Tibial artery (tissue), 4 donors: ENCODE measurements around the gene ATP6V1B1.

Experiments
- DNase-seq, 2 donors: peaks; one replicate each; pipeline ENCODE4 v3.0.0-alpha.2; 2019
- H3K27ac ChIP-seq, 2 donors: fragments of 200-600 bp; sonication (generic) in 1 of 2; 1 replicate in 1 of 2; 2 replicates in 1 of 2; pipeline ENCODE4 v1.5.1; 2018 to 2019; ENCODE audit warnings: mild to moderate bottlenecking in 1 of 2
- H3K27me3 ChIP-seq, 2 donors: fragments of 200-600 bp; sonication (generic) in 1 of 2; one replicate each; pipeline versions ENCODE4 v1.5.1 to v1.6.0; 2016 to 2019
- H3K36me3 ChIP-seq, 3 donors: fragments of 200-600 bp; sonication (generic) in 2 of 3; one replicate each; pipeline ENCODE4 v1.5.1; 2016 to 2019; ENCODE audit warnings: mild to moderate bottlenecking in 2 of 3
- H3K4me1 ChIP-seq, 4 donors: fragments of 200-600 bp; sonication (generic) in 2 of 4; 1 replicate in 3 of 4; 2 replicates in 1 of 4; pipeline ENCODE4 v1.5.1; 2016 to 2019
- H3K4me3 ChIP-seq, 2 donors: fragments of 200-600 bp; sonication (generic) in 1 of 2; 1 replicate in 1 of 2; 2 replicates in 1 of 2; pipeline ENCODE4 v1.5.1; 2018 to 2019; ENCODE audit warnings: mild to moderate bottlenecking in 2 of 2
- H3K9me3 ChIP-seq, 3 donors: fragments of 200-600 bp; sonication (generic) in 1 of 3; one replicate each; pipeline ENCODE4 v1.5.1; 2016 to 2019
- CTCF ChIP-seq, 2 experiments: fragments of 200-600 bp in 1 of 2; fragments of 450-650 bp in 1 of 2; IDR thresholded peaks; one replicate each; pipeline ENCODE4 v1.5.1; 2017 to 2019; ENCODE audit warnings: antibody characterized with exemption in 2 of 2, mild to moderate bottlenecking in 1 of 2, moderate library complexity in 1 of 2
- intact Hi-C: fragments of 100-400 bp; cut with DNase I; formaldehyde crosslinking; loops from one replicate; pipeline ENCODE4 v1.15.0; 2023; ENCODE audit warnings: low total_unique reads

The ATP6V1B1 gene

GRCh38 chr2:70957798-70958197 lies 22.1 kb downstream of the ATP6V1B1 start:
- no peak overlapping the region for H3K27ac ChIP-seq
- no peaks in the 10 kb centered on the region for H3K4me1 ChIP-seq
- H3K4me3 ChIP-seq, result no peak overlapping the region
- H3K36me3 ChIP-seq, result no peaks in the 10 kb centered on the region
- TF ChIP-seq CTCF (IDR thresholded peaks at IDR 0.05), result no peak
- H3K27me3 ChIP-seq, result peaks cover 0 to 26% of the 10 kb centered on the region in 2 donors
- H3K9me3 ChIP-seq, result no peaks in the 10 kb centered on the region
- peak in 1 of 2 donors; percentile 47 for DNase-seq
- intact Hi-C loops, result no loop called here

GRCh38 chr2:70958759-70959158 lies 23.1 kb downstream of the ATP6V1B1 start:
- Histone ChIP-seq H3K4me3 (no peak overlapping the region), H3K4me1 (no peaks in the 10 kb centered on the region), H3K9me3 (no peaks in the 10 kb centered on the region), H3K27ac (no peak overlapping the region), H3K27me3 (peaks cover 0 to 35% of the 10 kb centered on the region in 2 donors), H3K36me3 (no peaks in the 10 kb centered on the region)
- intact Hi-C loops, result no loop called here
- DNase-seq, result peak; percentile 9 to 42
- TF ChIP-seq CTCF (IDR thresholded peaks at IDR 0.05), result no peak

GRCh38 chr2:70959271-70959761 lies 23.6 kb downstream of the ATP6V1B1 start:
- no peak for TF ChIP-seq CTCF (IDR thresholded peaks at IDR 0.05)
- peaks cover 0 to 38% of the 10 kb centered on the region in 2 donors for H3K27me3 ChIP-seq
- no peaks in the 10 kb centered on the region for H3K9me3 ChIP-seq
- no peak overlapping the region for H3K4me3 ChIP-seq
- H3K36me3 ChIP-seq, result no peaks in the 10 kb centered on the region
- H3K4me1 ChIP-seq, result no peaks in the 10 kb centered on the region
- peak in 1 of 2 donors; percentile 5 for DNase-seq
- no peak overlapping the region for H3K27ac ChIP-seq
- intact Hi-C loops, result no loop called here

GRCh38 chr2:70959851-70960832 lies 24.4 kb downstream of the ATP6V1B1 start:
- H3K36me3 ChIP-seq, result no peaks in the 10 kb centered on the region
- TF ChIP-seq CTCF (IDR thresholded peaks at IDR 0.05), result no peak
- DNase-seq, result peak; percentile 14 to 51
- peaks cover 0 to 47% of the 10 kb centered on the region in 2 donors for H3K27me3 ChIP-seq
- H3K9me3 ChIP-seq, result no peaks in the 10 kb centered on the region
- intact Hi-C loops, result loop anchor here (5.0 kb wide), 1 partner anchor 42 kb away; no protein-coding TSS in a partner anchor
- H3K27ac ChIP-seq, result no peak overlapping the region
- no peak overlapping the region for H3K4me3 ChIP-seq
- peaks cover 0 to 8% (median 3%) of the 10 kb centered on the region in 4 donors for H3K4me1 ChIP-seq

GRCh38 chr2:70960833-70961647 lies 25.3 kb downstream of the ATP6V1B1 start:
- intact Hi-C loops, result loop anchor here (5.0 kb wide), 1 partner anchor 41 kb away; no protein-coding TSS in a partner anchor
- H3K9me3 ChIP-seq, result no peaks in the 10 kb centered on the region
- H3K36me3 ChIP-seq, result no peaks in the 10 kb centered on the region
- H3K4me1 ChIP-seq, result peaks cover 0 to 11% (median 5%) of the 10 kb centered on the region in 4 donors
- H3K27ac ChIP-seq, result no peak overlapping the region
- H3K4me3 ChIP-seq, result no peak overlapping the region
- peaks cover 0 to 47% of the 10 kb centered on the region in 2 donors for H3K27me3 ChIP-seq
- DNase-seq, result peak; percentile 10 to 55
- TF ChIP-seq CTCF (IDR thresholded peaks at IDR 0.05), result no peak
